Lower lobe of right lung (tissue), 2 donors: ENCODE results near the gene ANKRD50. TPM values are rescaled to one million over a fixed set of nuclear protein-coding genes. Genes with fewer than 3 reads are reported as not detected.

Experiments used
- ATAC-seq, 2 donors: fragments of 200-7000 bp; cut with Tn5 transposase; one replicate each; pipeline ENCODE4 v1.9.1; 2020 to 2022; ENCODE audit warnings: mild to moderate bottlenecking in 2 of 2, moderate library complexity in 2 of 2
- DNase-seq: peaks from one replicate; pipeline ENCODE4 v3.0.0-alpha.2; 2020
- H3K27ac ChIP-seq: fragments of 200-600 bp; one replicate; pipeline ENCODE4 v1.8.0; 2022
- H3K27me3 ChIP-seq: fragments of 200-600 bp; one replicate; pipeline ENCODE4 v1.8.0; 2022; ENCODE audit warnings: low read depth
- H3K36me3 ChIP-seq: fragments of 200-600 bp; one replicate; pipeline ENCODE4 v1.8.0; 2022; ENCODE audit warnings: mild to moderate bottlenecking
- H3K4me1 ChIP-seq: fragments of 200-600 bp; one replicate; pipeline ENCODE4 v1.8.0; 2022
- H3K4me3 ChIP-seq: fragments of 200-600 bp; one replicate; pipeline ENCODE4 v1.8.0; 2022; ENCODE audit warnings: mild to moderate bottlenecking
- H3K9me3 ChIP-seq: fragments of 200-600 bp; one replicate; pipeline ENCODE4 v1.8.0; 2022
- intact Hi-C: fragments of 100-400 bp; cut with DNase I; formaldehyde crosslinking; loops from one replicate; pipeline ENCODE4 v1.11.0; 2022
- long read RNA-seq: library from polyadenylated mRNA; unstranded; transcript quantifications from one replicate; pipeline ENCODE4 v2.0.0, GENCODE V29; 2021
- total RNA-seq: library from RNA; stranded (reverse); fragmentation: NEBNext Ultra II Directional; extraction: Animal tissue kit (Norgen Biotek cat#: 25700); gene quantifications from one replicate; pipeline ENCODE4 v1.2.1, GENCODE V29; 2021
- TF ChIP-seq, protein P1 (sequence below): fragments of 200-600 bp; IDR thresholded peaks from one replicate; pipeline ENCODE4 v1.8.0; 2022; ENCODE audit warnings: antibody characterized with exemption, mild to moderate bottlenecking
- donor health status: DM: no; HTN: yes; CAD: no; lungs with severe emphysema.

ANKRD50 gene, protein sequence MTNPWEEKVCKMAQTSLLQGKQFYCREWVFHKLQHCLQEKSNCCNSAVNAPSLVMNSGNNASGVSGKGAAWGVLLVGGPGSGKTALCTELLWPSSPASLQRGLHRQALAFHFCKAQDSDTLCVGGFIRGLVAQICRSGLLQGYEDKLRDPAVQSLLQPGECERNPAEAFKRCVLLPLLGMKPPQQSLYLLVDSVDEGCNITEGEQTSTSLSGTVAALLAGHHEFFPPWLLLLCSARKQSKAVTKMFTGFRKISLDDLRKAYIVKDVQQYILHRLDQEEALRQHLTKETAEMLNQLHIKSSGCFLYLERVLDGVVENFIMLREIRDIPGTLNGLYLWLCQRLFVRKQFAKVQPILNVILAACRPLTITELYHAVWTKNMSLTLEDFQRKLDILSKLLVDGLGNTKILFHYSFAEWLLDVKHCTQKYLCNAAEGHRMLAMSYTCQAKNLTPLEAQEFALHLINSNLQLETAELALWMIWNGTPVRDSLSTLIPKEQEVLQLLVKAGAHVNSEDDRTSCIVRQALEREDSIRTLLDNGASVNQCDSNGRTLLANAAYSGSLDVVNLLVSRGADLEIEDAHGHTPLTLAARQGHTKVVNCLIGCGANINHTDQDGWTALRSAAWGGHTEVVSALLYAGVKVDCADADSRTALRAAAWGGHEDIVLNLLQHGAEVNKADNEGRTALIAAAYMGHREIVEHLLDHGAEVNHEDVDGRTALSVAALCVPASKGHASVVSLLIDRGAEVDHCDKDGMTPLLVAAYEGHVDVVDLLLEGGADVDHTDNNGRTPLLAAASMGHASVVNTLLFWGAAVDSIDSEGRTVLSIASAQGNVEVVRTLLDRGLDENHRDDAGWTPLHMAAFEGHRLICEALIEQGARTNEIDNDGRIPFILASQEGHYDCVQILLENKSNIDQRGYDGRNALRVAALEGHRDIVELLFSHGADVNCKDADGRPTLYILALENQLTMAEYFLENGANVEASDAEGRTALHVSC (N-terminal part only)
- total RNA-seq: 22.5 TPM
- long read RNA-seq, full-length matches to known transcripts: 8 of 16 reads
- long read RNA-seq, partial matches to known transcripts: 5 of 16 reads
- long read RNA-seq, other reads (novel, unspliced or antisense): 3 of 16 reads

DNA sequence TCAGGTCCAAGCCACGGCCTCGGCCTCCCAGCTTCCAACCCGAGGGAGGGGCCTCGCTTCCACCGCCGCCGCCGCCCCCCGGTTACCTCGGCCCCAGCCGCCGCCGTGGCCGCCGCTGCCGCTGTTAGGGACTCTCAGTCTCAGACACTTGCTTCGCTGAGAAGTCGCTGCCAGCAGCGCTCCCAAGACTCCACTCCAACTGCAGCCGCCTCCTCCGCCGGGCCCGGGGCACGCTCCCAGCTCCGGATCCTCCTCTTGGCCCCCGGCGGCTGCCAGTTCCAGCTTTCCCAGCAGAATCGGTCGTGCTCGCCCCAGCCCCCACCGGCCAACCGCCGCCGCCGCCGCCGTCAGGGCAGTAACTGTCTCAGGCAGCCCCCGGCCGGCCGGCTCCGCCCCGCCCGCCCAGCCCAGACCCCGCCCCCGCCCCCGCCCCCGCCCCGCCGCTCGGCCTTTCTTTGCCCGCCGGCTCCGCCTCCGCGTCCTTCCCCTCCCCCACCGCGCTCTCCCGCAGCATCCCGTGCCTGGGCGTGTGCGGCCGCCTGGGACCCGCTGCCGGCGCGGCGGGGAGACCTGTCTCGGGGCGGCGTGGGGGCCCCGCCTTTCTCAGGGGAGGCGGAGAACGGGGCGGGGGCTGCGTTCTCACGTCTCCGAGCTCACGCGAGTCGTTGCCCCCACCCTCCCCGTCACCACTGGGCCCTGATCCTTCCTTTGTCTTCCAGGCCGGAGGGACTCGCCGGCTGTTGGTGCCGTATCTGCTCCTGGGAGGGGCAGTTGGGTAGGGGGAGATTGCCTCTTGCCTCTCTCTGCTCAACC is at the start of gene ANKRD50:
TSS of gene ANKRD50 (minus strand) at position 361 of the 813 bp plus-strand sequence. CDS start 2,221 bp downstream, outside the sequence.
- DNase-seq: peak; percentile 92
- no peaks in the 10 kb centered on the region for H3K27me3 ChIP-seq
- ATAC-seq: peak; percentile 91 to 93
- H3K4me3 ChIP-seq: peak within 1 kb of the TSS; percentile 85
- H3K27ac ChIP-seq: peak within 1 kb of the TSS; percentile 93
- no peaks in the 10 kb centered on the region for H3K9me3 ChIP-seq
- peaks cover 25% of the 10 kb centered on the region for H3K4me1 ChIP-seq
- TF ChIP-seq, protein P1, sequence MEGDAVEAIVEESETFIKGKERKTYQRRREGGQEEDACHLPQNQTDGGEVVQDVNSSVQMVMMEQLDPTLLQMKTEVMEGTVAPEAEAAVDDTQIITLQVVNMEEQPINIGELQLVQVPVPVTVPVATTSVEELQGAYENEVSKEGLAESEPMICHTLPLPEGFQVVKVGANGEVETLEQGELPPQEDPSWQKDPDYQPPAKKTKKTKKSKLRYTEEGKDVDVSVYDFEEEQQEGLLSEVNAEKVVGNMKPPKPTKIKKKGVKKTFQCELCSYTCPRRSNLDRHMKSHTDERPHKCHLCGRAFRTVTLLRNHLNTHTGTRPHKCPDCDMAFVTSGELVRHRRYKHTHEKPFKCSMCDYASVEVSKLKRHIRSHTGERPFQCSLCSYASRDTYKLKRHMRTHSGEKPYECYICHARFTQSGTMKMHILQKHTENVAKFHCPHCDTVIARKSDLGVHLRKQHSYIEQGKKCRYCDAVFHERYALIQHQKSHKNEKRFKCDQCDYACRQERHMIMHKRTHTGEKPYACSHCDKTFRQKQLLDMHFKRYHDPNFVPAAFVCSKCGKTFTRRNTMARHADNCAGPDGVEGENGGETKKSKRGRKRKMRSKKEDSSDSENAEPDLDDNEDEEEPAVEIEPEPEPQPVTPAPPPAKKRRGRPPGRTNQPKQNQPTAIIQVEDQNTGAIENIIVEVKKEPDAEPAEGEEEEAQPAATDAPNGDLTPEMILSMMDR: no peak
- H3K36me3 ChIP-seq: no peaks in the 10 kb centered on the region
- intact Hi-C loops: no loop called here

- no peak overlapping the region for H3K27ac ChIP-seq
- no peak overlapping the region for H3K4me3 ChIP-seq
- H3K4me1 ChIP-seq: no peaks in the 10 kb centered on the region
- intact Hi-C loops: no loop called here
- H3K27me3 ChIP-seq: no peaks in the 10 kb centered on the region
- no peak for DNase-seq
- H3K36me3 ChIP-seq: no peaks in the 10 kb centered on the region
- TF ChIP-seq, protein P1: no peak
- ATAC-seq: no peak
- H3K9me3 ChIP-seq: no peaks in the 10 kb centered on the region
Observed at GRCh38 chr4:124757126-124757525, 44.6 kb upstream of the ANKRD50 start.

DNA sequence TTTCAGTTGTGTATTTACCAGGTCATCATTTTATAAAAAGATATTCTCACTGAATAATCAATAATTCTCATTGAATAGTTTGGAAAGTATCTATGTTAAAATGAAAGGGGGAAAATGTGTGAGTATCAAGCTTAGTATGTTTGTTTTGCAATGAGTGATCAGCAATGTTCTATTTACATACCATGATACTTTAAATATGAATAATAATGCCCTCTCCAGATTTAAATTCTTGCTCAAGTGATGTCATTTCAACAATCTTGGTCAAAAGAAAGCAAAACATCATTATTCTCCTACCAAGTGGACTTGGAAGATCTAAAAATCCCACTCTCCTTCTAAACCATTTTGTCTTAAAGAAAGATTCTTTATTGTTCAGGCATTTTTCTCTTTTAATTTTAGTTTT is 42.1 kb upstream of the ANKRD50 start:
- no peaks in the 10 kb centered on the region for H3K4me1 ChIP-seq
- H3K27me3 ChIP-seq: no peaks in the 10 kb centered on the region
- no peaks in the 10 kb centered on the region for H3K36me3 ChIP-seq
- DNase-seq (no peak), ATAC-seq (no peak)
- TF ChIP-seq, protein P1: no peak
- H3K4me3 ChIP-seq: no peak overlapping the region
- intact Hi-C loops: no loop called here
- H3K27ac ChIP-seq: no peak overlapping the region
- H3K9me3 ChIP-seq: no peaks in the 10 kb centered on the region

GRCh38 chr4:124753941-124754581 is 41.5 kb upstream of the ANKRD50 start:
- no peak overlapping the region for H3K4me3 ChIP-seq

More at GRCh38 chr4:124753941-124754581, 41.5 kb upstream of the ANKRD50 start:
- Histone ChIP-seq H3K27ac (no peak overlapping the region), H3K36me3 (no peaks in the 10 kb centered on the region), H3K4me1 (no peaks in the 10 kb centered on the region), H3K27me3 (no peaks in the 10 kb centered on the region), H3K9me3 (no peaks in the 10 kb centered on the region)
- DNase-seq (peak; percentile 57), ATAC-seq (peak; percentile 92 to 96)
- intact Hi-C loops: no loop called here
- TF ChIP-seq, protein P1: no peak
